Posterior vena cava (tissue), 2 donors: ENCODE data around the gene LYZ. TPM values are rescaled to one million over a fixed set of nuclear protein-coding genes. Genes with fewer than 3 reads are reported as not detected.

Experiments used
- DNase-seq: peaks from one replicate; pipeline ENCODE4 v3.0.0-alpha.2; 2020; ENCODE audit warnings: low spot score
- intact Hi-C, 2 donors: fragments of 100-400 bp; cut with DNase I; formaldehyde crosslinking; loops; one replicate each; pipeline versions ENCODE4 v1.14.1 to v1.14.2; 2022 to 2023
- total RNA-seq, 2 donors: library from RNA; stranded (reverse); fragmentation: NEBNext Ultra II Directional; extraction: Animal tissue kit (Norgen Biotek cat#: 25700); gene quantifications; one replicate each; pipeline ENCODE4 v1.2.1, GENCODE V29; 2021
- donor health status: DM: yes; HTN: yes; CAD: no.
- donor health status: DM: yes; HTN: yes; CAD: no.

The LYZ gene
- total RNA-seq, 2 donors from 2014 or later, result 20.7 to 50.3 TPM

DNA sequence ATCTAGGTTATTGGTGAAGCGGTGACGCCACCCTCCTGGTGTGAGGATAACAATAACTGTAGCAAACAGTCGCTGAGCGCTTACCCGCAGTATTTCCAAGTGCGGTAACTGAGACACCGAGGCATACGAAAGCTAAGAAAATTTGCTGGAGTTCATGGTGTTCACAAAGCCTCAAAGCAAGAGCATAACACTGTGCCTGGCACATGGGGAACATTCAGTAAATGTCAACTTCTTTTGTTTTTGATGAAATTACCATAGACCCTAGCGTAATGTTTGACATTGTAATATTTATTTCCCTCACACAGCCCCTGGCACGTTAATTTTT is 12.1 kb downstream of the LYZ start:
- intact Hi-C loops, result no loop called here
- no peak for DNase-seq

DNA sequence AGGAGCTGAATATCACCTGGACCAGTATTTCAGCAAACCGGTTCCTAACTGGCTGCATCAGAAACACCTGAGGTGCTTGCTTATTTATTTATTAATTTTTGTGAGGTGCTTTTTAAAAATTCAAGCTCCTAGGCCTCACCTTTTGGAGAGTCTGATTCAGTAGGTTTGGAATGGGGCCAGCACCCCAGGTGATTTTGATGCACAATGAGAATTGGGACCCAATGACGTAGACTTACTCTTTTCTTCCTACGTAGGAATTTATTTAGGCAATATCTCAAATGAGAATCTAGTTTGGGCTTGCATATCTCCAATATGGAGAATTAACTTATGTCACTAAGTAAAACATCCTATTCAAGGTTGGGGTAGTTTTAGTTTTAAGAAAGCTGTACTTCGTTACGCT is 18.6 kb downstream of the LYZ start:
- DNase-seq, result no peak
- intact Hi-C loops, result no loop called here

DNA sequence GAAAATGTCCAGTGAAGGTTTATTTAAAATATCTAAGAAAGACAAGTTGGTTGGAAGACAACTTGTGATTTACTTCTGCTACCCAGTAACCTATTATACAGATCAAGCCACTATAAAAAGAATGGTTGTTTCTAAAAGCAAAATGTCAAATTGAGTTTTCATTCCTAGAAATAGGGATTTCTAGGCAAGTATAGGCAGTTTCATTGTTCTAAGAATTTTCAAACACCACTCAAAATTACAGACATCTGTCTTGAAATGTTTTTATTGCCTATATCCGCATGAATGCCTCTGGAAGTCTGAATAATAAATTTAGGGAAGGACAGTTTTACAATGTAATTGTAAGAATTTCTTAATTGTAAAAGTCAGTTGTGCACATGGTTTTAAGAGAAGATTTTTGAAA is 20.0 kb downstream of the LYZ start:
- no peak for DNase-seq
- intact Hi-C loops, result no loop called here

DNA sequence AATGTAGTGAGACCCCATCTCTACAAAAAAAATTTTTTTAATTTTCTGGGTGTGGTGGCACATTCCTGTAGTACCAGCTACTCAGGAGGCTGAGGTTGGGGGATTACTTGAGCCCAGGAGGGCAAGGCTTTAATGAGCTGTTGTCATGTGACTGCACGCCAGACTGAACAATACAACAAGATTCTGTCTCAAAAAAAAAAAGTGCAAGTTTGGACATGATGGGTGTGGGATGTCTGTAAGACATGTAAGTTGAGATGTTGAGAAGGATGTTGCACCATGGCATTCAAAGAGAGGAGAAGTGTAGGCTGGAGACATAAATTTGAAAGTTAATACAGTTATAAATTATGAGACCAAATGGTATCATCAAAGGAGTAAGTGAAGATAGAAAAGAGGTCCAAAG is 34.9 kb downstream of the LYZ start:
- intact Hi-C loops, result loop anchor here (10.0 kb wide), 2 partner anchors 182 to 192 kb away; no protein-coding TSS in a partner anchor

DNA sequence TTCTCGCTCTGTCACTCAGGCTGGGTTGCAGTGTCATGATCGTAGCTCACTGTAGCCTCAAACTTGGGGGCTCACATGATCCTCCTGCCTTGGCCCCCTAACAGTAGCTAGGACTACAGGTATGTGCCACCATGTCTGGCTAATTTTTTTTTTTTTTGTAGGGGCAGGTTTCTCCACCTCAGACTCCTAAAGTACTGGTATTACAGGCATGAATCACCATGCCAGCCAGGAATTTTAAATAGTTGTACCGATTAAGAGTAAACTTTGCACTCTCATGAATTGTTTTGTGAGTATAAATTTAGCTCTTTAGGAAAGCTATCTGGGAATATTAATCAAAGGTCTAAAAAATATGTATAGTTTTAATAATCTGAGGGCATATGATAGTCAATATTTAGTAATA is 36.9 kb downstream of the LYZ start:
- DNase-seq, result no peak
- intact Hi-C loops, result loop anchor here (10.0 kb wide), 2 partner anchors 180 to 190 kb away; no protein-coding TSS in a partner anchor

More for the DNA sequence above, 34.9 kb downstream of the LYZ start:
- no peak for DNase-seq

DNA sequence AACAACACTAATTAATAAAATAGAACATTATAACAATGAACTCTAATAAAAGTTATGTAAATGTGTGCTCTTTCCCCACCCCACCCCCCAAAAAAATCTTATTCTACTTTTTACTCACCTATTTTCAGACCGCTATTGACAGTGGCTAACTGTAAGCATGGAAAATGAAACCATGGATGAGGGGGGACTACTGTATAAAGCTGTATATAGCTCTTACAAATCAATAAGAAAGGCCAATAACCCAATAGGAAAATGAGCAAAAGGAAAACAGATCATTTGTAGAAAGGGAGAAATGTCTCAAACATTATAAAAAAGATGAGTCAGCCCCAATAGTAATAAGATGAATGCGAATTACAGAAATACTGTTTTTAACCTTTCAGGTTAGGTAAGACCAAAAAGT is 38.7 kb downstream of the LYZ start:
- DNase-seq, result no peak
- intact Hi-C loops, result loop anchor here (10.0 kb wide), 2 partner anchors 178 to 188 kb away; no protein-coding TSS in a partner anchor

DNA sequence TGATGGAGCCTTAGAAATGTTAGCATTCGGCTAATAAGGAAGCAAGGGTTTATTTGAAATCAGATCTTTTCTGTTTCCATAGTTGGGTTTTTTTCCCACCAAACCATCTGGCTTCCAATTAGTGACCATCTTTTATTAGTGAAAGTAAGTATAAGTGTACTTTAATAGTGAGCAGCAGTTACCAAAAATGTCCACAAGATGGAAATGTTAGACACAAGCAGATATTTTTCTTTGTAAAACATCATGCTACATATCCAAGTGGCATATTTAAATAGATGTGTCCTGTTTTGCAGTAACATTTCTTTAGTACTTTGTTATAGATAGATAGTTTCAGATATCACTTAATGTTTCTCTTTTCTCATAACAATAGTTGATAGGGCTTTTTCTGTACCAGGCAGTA is 40.2 kb downstream of the LYZ start:
- intact Hi-C loops, result loop anchor here (10.0 kb wide), 2 partner anchors 176 to 186 kb away; no protein-coding TSS in a partner anchor
- no peak for DNase-seq

DNA sequence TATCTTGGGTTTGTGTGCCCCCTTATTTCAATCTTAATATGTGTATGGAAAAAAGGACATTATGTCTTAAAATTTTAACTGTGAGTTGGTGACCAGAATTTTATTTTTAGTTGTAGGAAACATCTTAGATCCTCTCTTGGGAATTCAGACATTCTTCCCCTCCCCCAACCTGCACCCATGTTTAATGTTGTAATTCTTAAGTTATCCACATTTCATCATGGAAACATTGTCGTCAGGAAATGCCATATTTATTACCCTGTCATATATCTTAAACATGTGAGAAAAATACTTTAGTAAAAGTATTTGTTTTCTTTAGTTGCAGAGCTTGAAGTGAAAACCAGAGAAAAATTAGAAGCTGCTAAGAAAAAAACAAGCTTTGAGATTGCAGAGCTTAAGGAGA is 41.6 kb downstream of the LYZ start:
- intact Hi-C loops, result loop anchor here (10.0 kb wide), 3 partner anchors 175 to 1715 kb away; no protein-coding TSS in a partner anchor
- no peak for DNase-seq

DNA sequence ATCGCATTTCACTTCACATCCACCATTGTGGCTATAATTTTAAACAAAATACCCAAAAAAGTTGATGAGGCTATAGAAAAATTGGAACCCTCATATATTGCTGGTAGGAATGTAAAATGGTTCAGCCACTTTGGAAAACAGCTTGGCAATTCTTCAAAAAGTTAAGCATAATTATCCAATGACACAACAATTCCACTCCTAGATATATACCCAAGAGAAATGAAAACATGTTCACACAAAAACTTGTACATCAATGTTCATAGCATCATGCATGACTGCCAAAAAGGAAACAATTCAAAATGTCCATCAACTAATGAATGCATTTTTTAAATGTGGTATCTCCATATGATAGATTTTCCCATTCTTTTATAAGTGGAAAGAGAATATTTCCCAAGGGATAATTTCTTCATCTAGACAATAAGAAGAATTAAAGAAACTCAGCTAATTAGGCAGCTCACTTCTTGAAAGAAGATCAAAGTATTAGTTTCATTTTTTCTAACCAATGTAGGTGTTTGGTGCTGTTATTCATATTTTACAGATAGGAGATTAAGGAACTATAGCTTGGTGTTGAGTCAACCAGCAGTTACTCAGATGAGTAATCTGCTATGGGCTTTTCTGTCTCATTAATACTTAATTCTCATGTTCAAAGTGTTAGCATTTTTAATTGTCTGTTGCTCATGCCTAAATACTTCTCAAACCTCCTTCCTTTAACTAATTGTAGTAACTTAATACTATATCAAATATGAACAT is 44.2 kb downstream of the LYZ start:
- DNase-seq, result no peak
- intact Hi-C loops, result loop anchor here in 1 of 2 donors (10.0 kb wide), 1 partner anchor 1712 kb away; no protein-coding TSS in a partner anchor

DNA sequence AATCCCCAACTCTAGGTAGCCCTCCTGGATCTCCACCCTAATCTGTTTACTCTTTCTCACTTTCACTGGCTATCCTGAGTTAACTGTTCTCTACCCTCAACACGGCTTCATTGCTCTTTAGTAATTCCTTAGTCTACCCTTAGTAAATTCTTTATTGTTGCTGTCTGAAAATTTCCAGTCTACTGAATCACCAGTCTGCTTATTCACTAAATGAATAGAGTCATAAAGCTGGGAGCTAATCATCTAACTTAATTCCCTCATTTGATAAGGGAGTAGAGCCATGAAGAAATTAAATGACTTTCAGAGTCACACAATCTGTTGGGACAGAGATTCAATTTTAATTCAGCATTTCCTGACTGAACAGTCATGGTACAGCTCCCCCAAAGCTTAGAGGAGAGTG is 47.9 kb downstream of the LYZ start:
- DNase-seq, result no peak
- intact Hi-C loops, result loop anchor here in 1 of 2 donors (10.0 kb wide), 1 partner anchor 1709 kb away; no protein-coding TSS in a partner anchor

DNA sequence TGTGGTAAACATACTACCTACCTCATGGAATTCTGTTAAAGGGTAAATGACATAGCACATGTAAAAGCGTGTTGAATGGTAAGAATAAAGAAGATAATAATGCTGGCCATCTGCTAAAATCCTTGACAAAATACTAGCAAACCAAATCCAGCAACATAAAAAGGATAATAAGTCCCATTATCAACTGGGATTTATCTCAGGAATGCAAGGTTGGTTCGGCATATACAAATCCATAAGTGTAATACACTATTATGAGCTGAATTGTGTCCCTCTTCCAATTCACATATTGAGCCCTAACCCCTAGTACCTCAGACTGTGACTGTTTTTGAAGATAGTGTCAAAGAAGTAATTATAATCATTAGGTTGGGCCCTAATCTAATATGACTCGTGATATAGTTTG is 48.8 kb downstream of the LYZ start:
- intact Hi-C loops, result loop anchor here in 1 of 2 donors (10.0 kb wide), 1 partner anchor 1708 kb away; no protein-coding TSS in a partner anchor
- no peak for DNase-seq

DNA sequence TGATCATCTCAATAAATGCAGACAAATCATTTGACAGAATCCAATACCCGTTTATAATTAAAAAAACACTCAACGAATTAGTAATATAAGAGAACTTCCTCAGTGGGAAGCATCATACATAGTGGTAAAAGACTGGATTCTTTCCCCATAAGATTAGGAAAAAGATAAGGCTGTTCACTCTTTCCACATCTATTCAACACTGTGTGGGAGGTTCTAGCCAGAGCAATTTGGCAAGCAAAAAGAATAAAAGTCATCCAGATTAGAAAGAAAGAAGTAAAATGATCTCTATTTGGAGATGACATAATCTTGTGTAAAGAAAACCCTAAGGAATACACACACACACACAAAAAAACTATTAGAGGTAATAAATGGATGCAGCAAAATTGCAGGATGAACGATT is 49.8 kb downstream of the LYZ start:
- intact Hi-C loops, result loop anchor here in 1 of 2 donors (10.0 kb wide), 1 partner anchor 1707 kb away; no protein-coding TSS in a partner anchor
- no peak for DNase-seq

DNA sequence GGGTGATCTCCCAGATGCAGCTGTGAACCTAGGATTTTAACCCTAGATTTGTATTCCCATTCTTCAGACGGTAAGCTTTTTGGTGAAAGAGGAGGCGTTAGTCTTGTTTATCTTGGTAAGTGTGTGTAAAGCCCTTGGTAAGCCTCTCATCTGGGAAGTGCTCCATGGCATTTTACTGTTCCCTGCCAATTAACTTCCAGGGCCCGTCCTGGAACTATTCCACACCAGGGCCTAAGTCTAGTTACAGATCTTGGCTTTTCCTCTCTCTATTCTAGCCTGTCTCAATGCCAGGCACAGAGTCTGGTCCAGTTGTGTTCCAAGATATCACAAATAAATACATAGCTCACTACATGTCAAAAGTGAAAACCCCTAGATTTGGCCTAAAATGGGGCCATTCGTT is 53.8 kb downstream of the LYZ start:
- DNase-seq, result no peak
- intact Hi-C loops, result no loop called here

Other genes starting within 250 kb of the LYZ start
- 10 to 100 TPM; 42.9 to 44.9 TPM for gene CPSF6, start 108.8 kb upstream of the LYZ start, total RNA-seq
- gene YEATS4, start 11.4 kb downstream of the LYZ start, total RNA-seq, result 1 to 10 TPM; 7.7 to 8.9 TPM
- 10 to 100 TPM; 35.0 to 39.1 TPM for gene FRS2, start 122.0 kb downstream of the LYZ start, total RNA-seq
- 100 to 1,000 TPM in 1 of 2 donors, 10 to 100 TPM in 1; 94.3 to 144 TPM for gene CCT2, start 237.1 kb downstream of the LYZ start, total RNA-seq